ENCODE measurements around the gene GJC1.
A peak's percentile ranks its signal among the peaks of the same experiment; 100 is the strongest.
"Not testable (repeated sequence)": the region's sequence is repeated elsewhere in the genome, so short reads cannot be mapped to it uniquely, and the experiment has no call there.

The GJC1 gene

GRCh38 chr17:44842748-44843147 is 12.7 kb upstream of the GJC1 start:
- no peak for DNase-seq

- DNase-seq: no peak
Measured at GRCh38 chr17:44840936-44841335, 10.8 kb upstream of the GJC1 start.

DNA sequence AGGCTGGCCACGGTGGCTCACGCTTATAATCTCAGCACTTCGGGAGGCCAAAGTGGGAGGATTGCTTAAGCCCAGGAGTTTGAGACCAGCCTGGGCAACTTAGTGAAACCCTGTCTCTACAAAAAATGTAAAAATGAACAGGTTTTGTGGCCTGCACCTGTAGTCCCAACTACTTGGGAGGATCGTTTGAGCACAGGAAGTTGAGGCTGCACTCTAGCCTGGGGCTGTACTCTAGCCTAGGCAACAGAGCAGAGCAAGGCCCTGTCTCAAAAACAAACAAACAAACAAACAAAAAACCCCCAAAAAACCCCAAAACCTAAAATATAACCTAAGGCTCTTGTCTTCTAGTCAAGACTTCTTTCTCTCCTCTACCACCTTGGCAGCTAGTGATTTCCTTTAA is 10.2 kb upstream of the GJC1 start:
- no peak for DNase-seq

DNA sequence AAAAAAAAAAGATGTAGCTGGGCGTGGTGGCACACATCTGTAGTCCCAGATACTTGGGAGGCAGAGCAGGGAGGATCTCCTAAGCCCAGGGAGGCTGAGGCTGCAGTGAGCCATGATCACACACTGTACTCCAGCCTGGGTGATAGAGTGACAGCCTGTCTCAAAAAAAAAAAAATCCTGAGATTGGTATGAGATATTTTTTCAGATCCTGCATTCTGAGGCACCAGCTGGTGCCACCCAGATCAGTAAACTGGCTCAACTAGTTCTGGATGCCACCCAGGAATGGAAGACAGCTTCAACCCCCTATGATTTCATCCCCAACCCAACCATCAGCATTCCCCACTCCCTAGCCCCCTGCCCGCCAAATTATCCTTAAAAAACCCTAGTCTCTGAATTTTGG is 7.1 kb upstream of the GJC1 start:
- DNase-seq: no peak

- DNase-seq: no peak
Measured at GRCh38 chr17:44832805-44833204, 2.7 kb upstream of the GJC1 start.

- DNase-seq: no peak
Measured at GRCh38 chr17:44831371-44831770, 1.3 kb upstream of the GJC1 start.

- peak; percentile 74 for DNase-seq
Measured at GRCh38 chr17:44830359-44831288, 537 bp upstream of the GJC1 start.

- peak; percentile 81 for DNase-seq
Measured at GRCh38 chr17:44828919-44829522, 1.1 kb downstream of the GJC1 start.

DNA sequence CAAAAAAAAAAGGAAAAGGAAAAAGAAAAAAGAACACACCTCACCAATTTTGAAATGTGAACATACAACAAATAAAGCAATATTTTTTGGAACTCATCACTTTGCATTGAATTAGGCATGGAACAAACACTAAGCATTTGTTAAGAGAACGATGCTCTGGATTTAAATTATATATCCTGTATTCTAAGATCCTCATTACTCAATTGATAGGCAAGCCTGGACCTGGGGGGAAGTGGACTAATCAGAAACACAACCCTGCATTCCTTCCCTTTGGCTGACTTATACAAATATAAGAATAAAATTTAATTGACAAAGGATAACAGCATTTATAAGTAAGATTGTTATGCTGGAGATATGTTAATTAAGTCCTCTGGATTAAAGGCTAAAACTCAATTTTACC is 2.2 kb downstream of the GJC1 start:
- DNase-seq: no peak

DNA sequence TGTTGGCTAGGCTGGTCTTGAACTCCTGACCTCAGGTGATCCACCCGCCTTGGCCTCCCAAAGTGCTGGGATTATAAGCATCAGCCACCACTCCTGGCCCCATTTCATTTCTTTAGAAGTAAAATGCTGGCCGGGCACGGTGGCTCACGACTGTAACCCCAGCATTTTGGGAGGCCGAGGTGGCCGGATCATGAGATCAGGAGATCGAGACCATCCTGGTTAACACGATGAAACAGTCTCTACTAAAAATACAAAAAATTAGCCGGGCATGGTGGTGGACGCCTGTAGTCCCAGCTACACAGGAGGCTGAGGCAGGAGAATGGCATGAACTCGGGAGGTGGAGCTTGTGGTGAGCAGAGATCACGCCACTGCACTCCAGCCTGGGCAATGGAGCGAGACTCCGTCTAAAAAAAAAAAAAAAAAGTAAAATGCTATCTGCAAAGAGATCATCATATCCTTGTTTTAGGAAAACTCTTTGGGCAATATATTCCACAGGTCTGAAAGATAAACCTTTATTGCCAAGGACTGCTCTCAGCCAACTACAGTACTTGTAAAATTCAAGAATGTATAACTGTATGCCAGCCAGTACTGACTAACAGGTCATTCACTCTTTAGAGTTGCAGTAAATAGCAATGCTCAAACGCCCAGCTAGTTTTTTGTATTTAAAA is 3.8 kb downstream of the GJC1 start:
- DNase-seq: no peak

GRCh38 chr17:44825236-44825635 is 4.9 kb downstream of the GJC1 start:
- DNase-seq: not testable (repeated sequence)

GRCh38 chr17:44820631-44821212 is 9.4 kb downstream of the GJC1 start:
- DNase-seq: no peak

DNA sequence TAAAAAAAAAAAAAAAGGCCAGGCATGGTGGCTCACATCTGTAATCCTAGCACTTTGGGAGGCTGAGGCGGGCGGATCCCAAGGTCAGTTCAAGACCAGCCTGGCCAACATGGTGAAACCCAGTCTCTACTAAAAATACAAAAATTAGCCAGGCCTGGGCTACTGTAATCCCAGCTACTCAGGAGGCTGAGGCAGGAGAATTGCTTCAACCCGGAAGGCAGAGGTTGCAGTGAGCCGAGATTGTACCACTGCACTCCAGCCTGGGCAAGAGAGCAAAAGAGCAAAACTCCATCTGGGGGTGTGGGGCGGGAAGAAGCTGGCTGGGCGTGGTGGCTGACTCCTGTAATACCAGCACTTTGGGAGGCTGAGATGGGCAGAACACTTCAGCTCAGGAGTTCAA is 11.6 kb downstream of the GJC1 start:
- not testable (repeated sequence) for DNase-seq

- DNase-seq: no peak
Measured at GRCh38 chr17:44812263-44812662, 17.8 kb downstream of the GJC1 start.

DNA sequence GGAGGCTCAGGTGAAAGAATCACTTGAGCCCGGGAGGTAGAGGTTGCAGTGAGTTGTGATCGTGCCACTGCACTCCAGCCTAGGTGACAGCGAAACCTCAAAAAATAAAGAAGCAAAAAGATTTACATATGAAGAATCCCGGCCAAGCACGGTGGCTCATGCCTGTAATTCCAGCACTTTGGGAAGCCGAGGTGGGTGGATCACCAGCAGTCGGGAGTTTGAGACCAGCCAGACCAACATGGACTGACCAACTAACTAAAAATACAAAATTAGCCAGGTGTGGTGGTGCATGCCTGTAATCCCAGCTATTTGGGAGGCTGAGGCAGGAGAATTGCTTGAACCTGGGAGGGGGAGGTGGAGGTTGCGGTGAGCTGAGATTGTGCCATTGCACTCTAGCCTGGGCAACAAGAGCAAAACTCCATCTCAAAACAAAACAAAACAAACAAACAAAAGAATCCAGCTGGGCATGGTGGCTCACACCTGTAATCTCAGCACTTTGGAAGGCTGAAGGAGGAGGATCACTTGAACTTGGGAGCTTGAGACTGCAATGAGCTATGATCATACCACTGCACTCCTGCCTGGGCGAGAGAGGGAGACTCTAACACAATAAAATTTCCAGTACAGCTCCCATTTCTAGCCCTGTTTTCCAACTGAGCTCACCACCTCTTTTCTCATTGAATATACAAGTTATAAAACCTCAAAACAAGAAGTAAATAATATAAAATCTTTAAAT is 21.3 kb downstream of the GJC1 start:
- not testable (repeated sequence) for DNase-seq

DNA sequence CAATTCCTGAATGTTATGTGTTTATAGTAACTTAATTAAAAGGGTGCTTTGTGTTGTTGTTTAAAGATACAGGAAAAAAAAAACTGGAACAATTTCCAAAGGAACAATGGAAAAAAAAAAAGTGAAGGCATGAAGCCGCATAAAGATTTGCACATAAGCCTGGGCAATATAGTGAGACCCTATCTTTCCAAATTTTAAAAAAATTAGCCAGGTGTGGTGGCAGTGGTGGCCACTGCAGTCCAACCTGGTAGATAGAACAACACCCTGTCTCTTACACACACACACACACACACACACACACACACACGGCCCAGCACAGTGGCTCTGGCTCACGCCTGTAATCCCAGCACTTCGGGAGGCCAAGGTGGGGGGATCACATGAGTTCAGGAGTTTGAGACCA is 21.9 kb downstream of the GJC1 start:
- DNase-seq: no peak

GRCh38 chr17:44807817-44808155 is 22.3 kb downstream of the GJC1 start:
- DNase-seq: no peak

- DNase-seq: no peak
Measured at GRCh38 chr17:44807093-44807816, 22.8 kb downstream of the GJC1 start.

DNA sequence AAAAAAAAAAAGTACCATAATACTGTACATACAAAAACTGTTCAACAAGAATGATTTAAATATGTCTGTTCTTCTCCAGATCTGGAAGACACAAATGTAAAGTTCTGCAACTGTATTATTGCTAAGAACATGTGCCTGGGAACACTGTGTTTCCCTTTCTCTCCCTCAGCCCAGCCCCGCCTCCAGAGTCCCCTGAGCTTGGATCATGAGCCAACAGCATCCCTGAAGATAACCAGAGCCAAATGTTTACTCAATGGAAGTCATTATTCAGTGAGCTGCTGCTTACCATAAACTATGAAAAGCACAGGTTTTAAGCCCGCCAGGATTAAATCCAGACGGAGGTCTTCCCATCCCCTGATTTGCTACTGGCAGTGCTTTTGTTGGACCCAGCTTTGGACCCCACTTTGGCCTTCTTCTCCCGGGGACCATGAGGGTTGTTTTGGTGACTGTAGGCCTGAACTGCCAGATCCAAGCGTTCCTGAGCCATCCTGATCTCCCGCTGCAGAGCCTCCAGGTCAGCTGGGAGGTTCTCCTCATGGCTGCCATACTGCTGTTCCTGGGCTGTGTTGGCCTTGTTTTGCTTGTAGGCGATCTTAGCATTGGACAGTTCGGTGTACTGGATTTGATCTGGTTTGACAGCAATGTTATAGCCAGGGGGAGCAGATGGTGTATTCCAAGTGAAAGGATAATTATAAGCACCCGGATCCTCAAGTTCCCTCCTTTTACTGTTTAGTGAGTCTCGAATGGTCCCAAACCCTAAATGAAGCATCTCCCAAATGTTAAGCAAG is 25.6 kb downstream of the GJC1 start:
- peak; percentile 50 for DNase-seq

DNA sequence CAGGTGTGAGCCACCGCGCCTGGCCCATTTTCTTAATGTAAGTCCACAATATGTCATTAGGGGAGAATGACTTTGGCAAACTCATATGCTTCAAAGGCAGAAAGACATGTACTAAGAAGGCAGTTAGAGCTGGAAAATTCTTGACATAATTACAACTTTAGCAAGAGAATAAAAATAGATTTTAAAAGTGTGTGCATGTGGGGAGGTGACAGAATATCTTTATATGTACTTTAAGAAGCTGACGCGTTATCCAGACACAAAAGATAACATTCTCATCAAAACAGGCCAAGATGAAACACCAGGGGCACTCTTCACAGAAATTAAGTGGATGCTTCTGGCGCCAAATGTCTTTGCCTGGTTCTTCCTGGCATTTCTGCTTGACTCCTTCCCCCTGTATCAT is 28.2 kb downstream of the GJC1 start:
- DNase-seq: no peak

DNA sequence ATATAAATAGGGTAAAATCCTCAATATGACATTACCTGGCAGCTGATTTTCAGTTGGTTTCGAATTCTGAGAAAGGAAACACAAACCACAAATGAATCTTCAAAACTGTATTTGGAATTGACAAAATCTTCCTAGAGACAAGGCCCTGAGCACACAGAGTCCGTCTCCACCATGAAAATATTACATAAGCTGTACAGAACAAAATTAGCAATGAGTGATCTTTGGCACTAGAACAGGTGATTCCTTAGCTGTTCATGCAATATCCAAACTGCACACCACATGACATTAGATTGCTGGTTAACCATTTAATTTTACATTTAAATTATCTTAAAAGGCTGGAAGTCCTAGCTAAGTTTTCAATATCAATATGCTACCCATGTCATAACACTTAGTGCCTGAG is 31.7 kb downstream of the GJC1 start:
- no peak for DNase-seq
